Cardiac ventricle fibroblast (primary cell): ENCODE measurements around the gene OR13C5. TPM values are rescaled to one million over a fixed set of nuclear protein-coding genes. Genes with fewer than 3 reads are reported as not detected.

ENCODE experiments used
- total RNA-seq: library from RNA; depleted of rRNA; stranded (reverse); fragments of >200 nt; gene quantifications from 2 replicates; pipeline ENCODE4 v1.2.3, GENCODE V29; 2015

Gene OR13C5
- not detected in 2 replicates for total RNA-seq

GRCh38 chr9:104599313-104599712 lies at the start of gene OR13C5:
Gene OR13C5 (minus strand): TSS chr9:104599413. CDS start chr9:104599413, 0 bp downstream.

GRCh38 chr9:104618104-104618503 lies 18.9 kb upstream of the OR13C5 start, which contains the start of gene OR13C9:
Gene OR13C9 (minus strand): TSS chr9:104618204. CDS start chr9:104618204, 0 bp downstream.

GRCh38 chr9:104605527-104605926 lies 6.3 kb upstream of the OR13C5 start, which contains the start of gene OR13C2:
Gene OR13C2 (minus strand): TSS chr9:104605627. CDS start chr9:104605627, 0 bp downstream.

GRCh38 chr9:104568868-104569267 lies 30.3 kb downstream of the OR13C5 start, which contains the start of gene OR13C8:
Gene OR13C8 (plus strand): TSS chr9:104569168. CDS start chr9:104569168, 0 bp downstream.

Other genes with a start within 250 kb of the OR13C5 start
- not detected in 2 replicates for gene OR13F1, start 95.2 kb downstream of the OR13C5 start, total RNA-seq
- not detected in 2 replicates for gene OR13C4, start 72.2 kb downstream of the OR13C5 start, total RNA-seq
- not detected in 2 replicates for gene OR13C3, start 62.6 kb downstream of the OR13C5 start, total RNA-seq
- not detected in 2 replicates for gene OR13C8, start 30.2 kb downstream of the OR13C5 start, total RNA-seq
- not detected in 2 replicates for gene OR13C2, start 6.2 kb upstream of the OR13C5 start, total RNA-seq
- not detected in 2 replicates for gene OR13C9, start 18.8 kb upstream of the OR13C5 start, total RNA-seq
- not detected in 2 replicates for gene OR13D1, start 95.1 kb upstream of the OR13C5 start, total RNA-seq
- gene NIPSNAP3A, start 148.3 kb upstream of the OR13C5 start, total RNA-seq, result 11.0 and 13.2 TPM in 2 replicates
- gene NIPSNAP3B, start 164.7 kb upstream of the OR13C5 start, total RNA-seq, result 0.25 and 0.29 TPM in 2 replicates